DOHH2 (cell line): ENCODE results near the gene ARFIP2.

Experiments used
- H3F3A ChIP-seq: fragments of 200-600 bp; sonication (generic), shearing (Covaris generic); 2 replicates; pipeline ENCODE4 v1.6.0; 2016; ENCODE audit warnings: antibody characterized with exemption, mild to moderate bottlenecking; ENCODE audit not compliant: control insufficient read depth, insufficient read depth
- H3K27ac ChIP-seq: fragments of 200-600 bp; sonication (generic); 2 replicates; pipeline ENCODE4 v1.5.1; 2014; ENCODE audit warnings: low read depth, mild to moderate bottlenecking, low read length, moderate library complexity
- H3K27me3 ChIP-seq: fragments of 200-600 bp; sonication (generic); 2 replicates; pipeline ENCODE4 v1.6.1; 2014; ENCODE audit warnings: mild to moderate bottlenecking, low read length, mixed read lengths; ENCODE audit not compliant: control insufficient read depth
- H3K36me3 ChIP-seq: fragments of 200-600 bp; sonication (generic); 2 replicates; pipeline ENCODE4 v1.6.1; 2014; ENCODE audit warnings: mild to moderate bottlenecking, low read length, moderate library complexity, mixed read lengths; ENCODE audit not compliant: control insufficient read depth
- H3K4me1 ChIP-seq: fragments of 200-600 bp; sonication (generic); 2 replicates; pipeline ENCODE4 v1.6.1; 2014; ENCODE audit warnings: mild to moderate bottlenecking, low read length, mixed read lengths; ENCODE audit not compliant: control insufficient read depth
- H3K4me2 ChIP-seq: fragments of 200-600 bp; sonication (generic); 2 replicates; pipeline ENCODE4 v1.6.0; 2014; ENCODE audit warnings: mild to moderate bottlenecking, low read length, moderate library complexity
- H3K4me3 ChIP-seq: fragments of 200-600 bp; sonication (generic); 2 replicates; pipeline ENCODE4 v1.5.1; 2014; ENCODE audit warnings: mild to moderate bottlenecking, low read length, mixed read lengths
- H3K79me2 ChIP-seq: fragments of 200-600 bp; sonication (generic); 2 replicates; pipeline ENCODE4 v1.6.1; 2014; ENCODE audit warnings: mild to moderate bottlenecking, low read length, mixed read lengths; ENCODE audit not compliant: control insufficient read depth
- H3K9me2 ChIP-seq: fragments of 200-600 bp; sonication (generic); replicated peaks from 2 replicates; pipeline ENCODE4 v1.6.1; 2014; ENCODE audit warnings: mild to moderate bottlenecking, low read length, mixed read lengths; ENCODE audit not compliant: control insufficient read depth
- H3K9me3 ChIP-seq: fragments of 200-600 bp; sonication (generic); 2 replicates; pipeline ENCODE4 v1.6.1; 2014; ENCODE audit warnings: antibody characterized with exemption, low read length, mixed read lengths; ENCODE audit not compliant: control insufficient read depth, insufficient read depth
- H4K20me1 ChIP-seq: fragments of 200-600 bp; sonication (generic); 2 replicates; pipeline ENCODE4 v1.6.0; 2014; ENCODE audit warnings: low read depth, mild to moderate bottlenecking, antibody characterized with exemption, low read length, moderate library complexity; ENCODE audit not compliant: control insufficient read depth, insufficient read depth
- EZH2phosphoT487 ChIP-seq: fragments of 200-600 bp; sonication (generic); IDR thresholded peaks from 2 replicates; pipeline ENCODE4 v1.6.1; 2017; ENCODE audit warnings: borderline replicate concordance, mild to moderate bottlenecking, antibody characterized with exemption, low read length, moderate library complexity, mixed read lengths
- TF ChIP-seq, protein P1 (sequence below): fragments of 200-600 bp; sonication (generic); IDR thresholded peaks from one replicate; pipeline ENCODE4 v1.5.1; 2014; ENCODE audit warnings: antibody characterized with exemption, mild to moderate bottlenecking, low read depth, low read length; ENCODE audit not compliant: poor library complexity, severe bottlenecking

The ARFIP2 gene, protein sequence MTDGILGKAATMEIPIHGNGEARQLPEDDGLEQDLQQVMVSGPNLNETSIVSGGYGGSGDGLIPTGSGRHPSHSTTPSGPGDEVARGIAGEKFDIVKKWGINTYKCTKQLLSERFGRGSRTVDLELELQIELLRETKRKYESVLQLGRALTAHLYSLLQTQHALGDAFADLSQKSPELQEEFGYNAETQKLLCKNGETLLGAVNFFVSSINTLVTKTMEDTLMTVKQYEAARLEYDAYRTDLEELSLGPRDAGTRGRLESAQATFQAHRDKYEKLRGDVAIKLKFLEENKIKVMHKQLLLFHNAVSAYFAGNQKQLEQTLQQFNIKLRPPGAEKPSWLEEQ

DNA sequence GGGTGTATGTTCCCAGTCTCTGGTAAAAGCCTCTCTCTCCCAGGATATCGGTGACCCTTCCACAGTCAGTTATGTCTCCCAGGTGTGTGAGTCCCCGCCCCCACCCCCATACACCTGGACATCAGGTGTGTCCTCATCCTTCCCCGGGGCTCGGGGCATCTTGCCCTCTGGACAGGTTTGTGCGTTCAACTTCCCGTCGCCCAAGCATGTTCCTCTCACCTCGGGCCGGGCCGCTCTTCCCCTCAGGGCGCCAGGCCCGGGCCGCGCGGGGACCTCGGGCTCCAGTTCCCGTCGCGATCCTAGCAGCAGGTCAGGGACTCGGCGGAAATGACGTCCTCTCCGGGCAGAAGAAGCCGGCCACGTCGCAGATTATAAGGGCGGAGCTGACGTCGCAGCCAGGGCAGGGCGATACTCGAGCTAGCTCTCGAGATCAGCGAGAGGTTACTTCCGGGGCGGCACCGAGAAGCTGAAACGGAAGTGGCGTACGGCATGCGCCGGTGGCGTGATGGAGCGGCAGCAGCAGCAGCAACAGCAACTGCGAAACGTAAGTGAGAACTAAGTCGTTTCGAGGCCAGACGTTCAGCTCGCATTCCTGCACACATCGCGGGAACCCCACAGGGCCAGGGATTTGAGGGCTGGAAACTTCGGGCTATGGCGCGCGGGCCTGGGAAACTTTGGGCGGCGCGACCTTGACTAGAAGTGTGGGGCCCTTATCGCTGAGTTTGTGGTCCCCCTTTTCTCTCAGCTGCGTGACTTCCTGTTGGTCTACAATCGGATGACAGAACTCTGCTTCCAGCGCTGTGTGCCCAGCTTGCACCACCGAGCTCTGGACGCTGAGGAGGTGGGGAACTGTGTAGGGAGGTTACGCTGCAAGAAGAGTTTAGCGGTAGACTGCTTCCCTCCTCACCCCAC, at the start of gene ARFIP2, which contains the start of gene TIMM10B:
Gene ARFIP2 (minus strand): TSS at position 320 of the 912 bp plus-strand sequence. CDS start 910 bp downstream, outside the sequence.
Gene TIMM10B (plus strand): TSS at position 490 of the 912 bp plus-strand sequence. CDS start 16 bp downstream, at position 506.
- peak within 1 kb of the TSS; percentile 90 for H3K4me3 ChIP-seq
- H3K27ac ChIP-seq: peak within 1 kb of the TSS; percentile 70
- no peaks in the 10 kb centered on the region for H3F3A ChIP-seq
- peaks cover 21% of the 10 kb centered on the region for H3K4me1 ChIP-seq
- peaks cover 85% of the 10 kb centered on the region for H3K36me3 ChIP-seq
- H3K79me2 ChIP-seq: peaks cover 59% of the 10 kb centered on the region
- peaks cover 17% of the 10 kb centered on the region for H4K20me1 ChIP-seq
- TF ChIP-seq EZH2phosphoT487: no peak
- no peaks in the 10 kb centered on the region for H3K27me3 ChIP-seq
- peak within 1 kb of the TSS; percentile 98 for H3K4me2 ChIP-seq
- no peaks in the 10 kb centered on the region for H3K9me3 ChIP-seq
- H3K9me2 ChIP-seq: no peaks in the 10 kb centered on the region

DNA sequence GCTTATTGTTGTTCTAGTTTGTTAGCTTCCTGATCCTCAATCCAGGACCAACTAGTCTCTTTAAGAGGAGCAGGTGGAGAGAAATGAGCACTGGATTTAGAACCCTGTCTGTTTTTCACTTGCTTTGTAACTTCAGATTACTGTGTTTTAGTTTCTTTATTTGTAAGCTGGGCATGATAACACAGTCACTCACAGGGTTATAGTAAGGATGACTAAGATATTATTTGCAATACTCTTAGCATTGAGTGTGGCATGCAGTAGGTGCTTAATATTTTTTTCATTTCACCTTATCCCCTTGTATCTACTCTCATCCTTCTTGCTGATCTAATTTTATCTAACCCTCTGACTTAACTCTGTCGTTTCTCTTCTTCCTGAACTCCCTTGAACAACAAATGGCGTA, 49.7 kb upstream of the ARFIP2 start:
- no peaks in the 10 kb centered on the region; the same call in 1 of the 2 replicates for H3K36me3 ChIP-seq
- H4K20me1 ChIP-seq: no peaks in the 10 kb centered on the region; the same call in 1 of the 2 replicates
- no peak overlapping the region for H3K4me2 ChIP-seq
- H3K4me1 ChIP-seq: no peaks in the 10 kb centered on the region
- no peaks in the 10 kb centered on the region for H3F3A ChIP-seq
- H3K4me3 ChIP-seq: no peak overlapping the region
- H3K27ac ChIP-seq: no peak overlapping the region
- no peaks in the 10 kb centered on the region for H3K27me3 ChIP-seq
- TF ChIP-seq, protein P1, sequence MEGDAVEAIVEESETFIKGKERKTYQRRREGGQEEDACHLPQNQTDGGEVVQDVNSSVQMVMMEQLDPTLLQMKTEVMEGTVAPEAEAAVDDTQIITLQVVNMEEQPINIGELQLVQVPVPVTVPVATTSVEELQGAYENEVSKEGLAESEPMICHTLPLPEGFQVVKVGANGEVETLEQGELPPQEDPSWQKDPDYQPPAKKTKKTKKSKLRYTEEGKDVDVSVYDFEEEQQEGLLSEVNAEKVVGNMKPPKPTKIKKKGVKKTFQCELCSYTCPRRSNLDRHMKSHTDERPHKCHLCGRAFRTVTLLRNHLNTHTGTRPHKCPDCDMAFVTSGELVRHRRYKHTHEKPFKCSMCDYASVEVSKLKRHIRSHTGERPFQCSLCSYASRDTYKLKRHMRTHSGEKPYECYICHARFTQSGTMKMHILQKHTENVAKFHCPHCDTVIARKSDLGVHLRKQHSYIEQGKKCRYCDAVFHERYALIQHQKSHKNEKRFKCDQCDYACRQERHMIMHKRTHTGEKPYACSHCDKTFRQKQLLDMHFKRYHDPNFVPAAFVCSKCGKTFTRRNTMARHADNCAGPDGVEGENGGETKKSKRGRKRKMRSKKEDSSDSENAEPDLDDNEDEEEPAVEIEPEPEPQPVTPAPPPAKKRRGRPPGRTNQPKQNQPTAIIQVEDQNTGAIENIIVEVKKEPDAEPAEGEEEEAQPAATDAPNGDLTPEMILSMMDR: no peak
- TF ChIP-seq EZH2phosphoT487: no peak
- no peaks in the 10 kb centered on the region for H3K9me3 ChIP-seq
- no peaks in the 10 kb centered on the region for H3K9me2 ChIP-seq
- H3K79me2 ChIP-seq: no peaks in the 10 kb centered on the region

DNA sequence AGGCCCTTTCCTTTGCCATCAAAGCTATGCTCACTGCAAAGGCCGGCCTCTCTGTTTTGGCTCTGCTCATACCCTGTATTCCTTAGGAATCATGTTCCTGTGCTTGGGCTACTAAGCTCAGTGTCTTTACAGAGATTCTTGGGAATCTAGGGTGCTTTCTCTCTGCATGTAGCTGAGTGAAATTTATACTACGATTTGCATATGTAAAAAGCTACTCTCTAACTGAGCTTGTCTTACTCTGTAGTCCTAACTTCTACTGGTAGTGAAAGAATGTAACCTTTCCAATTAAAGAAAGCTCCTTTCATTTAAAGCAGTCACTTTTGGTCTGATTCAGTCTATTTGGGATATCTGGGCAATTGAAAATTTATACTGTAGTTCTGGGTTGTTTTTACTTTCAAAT, 48.1 kb upstream of the ARFIP2 start:
- Histone ChIP-seq H3K4me3 (no peak overlapping the region), H3K36me3 (no peaks in the 10 kb centered on the region; the same call in 1 of the 2 replicates), H3K4me1 (no peaks in the 10 kb centered on the region), H3K27ac (no peak overlapping the region), H3K27me3 (no peaks in the 10 kb centered on the region), H3K79me2 (no peaks in the 10 kb centered on the region), H3K9me3 (no peaks in the 10 kb centered on the region), H3K4me2 (no peak overlapping the region), H3F3A (no peaks in the 10 kb centered on the region), H3K9me2 (no peaks in the 10 kb centered on the region), H4K20me1 (no peaks in the 10 kb centered on the region; the same call in 1 of the 2 replicates)
- TF ChIP-seq, protein P1: no peak
- no peak for TF ChIP-seq EZH2phosphoT487
